ENCODE results near the gene PPIG.

- TF ChIP-seq CTCF (IDR thresholded peaks at IDR 0.05) (no peak), ZFX (IDR thresholded peaks at IDR 0.05; ENCODE audit: borderline replicate concordance) (no peak)
Observed at GRCh38 chr2:169649278-169649677, 65.1 kb downstream of the PPIG start.
